HepG2 (cell line): ENCODE results near the gene LAMB2. TPM values are rescaled to one million over a fixed set of nuclear protein-coding genes. Genes with fewer than 3 reads are reported as not detected.

Experiments
- CERS6 ChIP-seq: sonication (generic); formaldehyde crosslinking; IDR thresholded peaks from 2 replicates; pipeline ENCODE4 v1.5.0; 2020; ENCODE audit warnings: missing genetic modification reagents
- ELK4 ChIP-seq: sonication (generic); formaldehyde crosslinking; IDR thresholded peaks from 2 replicates; pipeline ENCODE4 v1.9.0; 2021; ENCODE audit warnings: missing genetic modification reagents, borderline replicate concordance
- FUBP1 ChIP-seq: sonication (generic); formaldehyde crosslinking; IDR thresholded peaks from 2 replicates; pipeline ENCODE4 v1.5.1; 2020; ENCODE audit warnings: missing genetic modification reagents, mild to moderate bottlenecking, borderline replicate concordance
- GPBP1L1 ChIP-seq: sonication (generic); formaldehyde crosslinking; IDR thresholded peaks from 2 replicates; pipeline ENCODE4 v1.5.0; 2020; ENCODE audit warnings: mild to moderate bottlenecking, missing genetic modification reagents
- NBN ChIP-seq: fragments of 450-650 bp; conservative IDR thresholded peaks from 2 replicates; pipeline ENCODE4 v1.6.1; 2017
- TCF12 ChIP-seq, 2 experiments: fragments of 450-650 bp in 1 of 2; sonication (generic) in 1 of 2; formaldehyde crosslinking in 1 of 2; IDR thresholded peaks; 2 replicates each; pipeline versions ENCODE4 v1.6.1 to v1.8.0; 2017 to 2022; ENCODE audit warnings: antibody characterized with exemption in 1 of 2, mild to moderate bottlenecking in 1 of 2, missing genetic modification reagents in 1 of 2, moderate library complexity in 1 of 2
- ZBED4 ChIP-seq: sonication (generic); formaldehyde crosslinking; IDR thresholded peaks from 2 replicates; pipeline ENCODE4 v1.4.0; 2020; ENCODE audit warnings: missing genetic modification reagents, borderline replicate concordance
- ZNF280B ChIP-seq: sonication (generic); formaldehyde crosslinking; IDR thresholded peaks from 2 replicates; pipeline ENCODE4 v1.5.0; 2020; ENCODE audit warnings: missing genetic modification reagents, mild to moderate bottlenecking, borderline replicate concordance
- ZNF547 ChIP-seq: sonication (generic); formaldehyde crosslinking; IDR thresholded peaks from 2 replicates; pipeline ENCODE4 v1.5.1; 2020; ENCODE audit warnings: mild to moderate bottlenecking, missing genetic modification reagents
- ZNF609 ChIP-seq: sonication (generic); formaldehyde crosslinking; IDR thresholded peaks from 2 replicates; pipeline ENCODE4 v1.4.0; 2020; ENCODE audit warnings: mild to moderate bottlenecking, missing genetic modification reagents, borderline replicate concordance
- polyA plus RNA-seq, 8 experiments: library from polyadenylated mRNA; depleted of rRNA in 3 of 8; stranded (reverse) in 7 of 8; unstranded in 1 of 8; fragments of >200 nt; fragmentation: Illumina TruSeq in 4 of 8; extraction: Trizol in 4 of 8; gene quantifications; 2 replicates each; pipeline versions ENCODE4 v1.2.1 to v1.2.3, GENCODE V29; 2011 to 2016; ENCODE audit warnings: low read depth in 4 of 8, missing spikeins in 1 of 8, mixed read lengths in 1 of 8; ENCODE audit not compliant: insufficient read depth in 1 of 8
- total RNA-seq, 5 experiments: library from RNA; depleted of rRNA; stranded (reverse); fragments of >200 nt; fragmentation: Illumina TruSeq; extraction: Trizol; gene quantifications; 2 replicates each; pipeline ENCODE4 v1.2.3, GENCODE V29; 2016; ENCODE audit warnings: low read depth in 1 of 5

The LAMB2 gene
- total and polyA plus RNA-seq, 2 of the 13 experiments (the other 11 are each of a cell fraction or from before 2014, with no cell fraction given): 208 to 443 TPM

GRCh38 chr3:49120438-49121131 is 12.3 kb downstream of the LAMB2 start, which contains the start of gene USP19 (continued):
- TF ChIP-seq TCF12 (IDR thresholded peaks at IDR 0.05) (no peak), TCF12 (CRISPR knock-in tag; IDR thresholded peaks at IDR 0.05) (no peak), ZNF609 (no peak), ZNF547 (peak; percentile 29; the same call in 1 of the 2 replicates), CERS6 (CRISPR knock-in tag) (0 out of 2 replicates have a peak, but pooled peaks have one; percentile 30), ZBED4 (CRISPR knock-in tag) (peak; percentile 96), GPBP1L1 (CRISPR knock-in tag) (no peak), FUBP1 (CRISPR knock-in tag) (no peak), NBN (no peak), ZNF280B (CRISPR knock-in tag) (no peak; the same call in 1 of the 2 replicates), ELK4 (CRISPR knock-in tag) (no peak; the same call in 1 of the 2 replicates)
